Calu3 (cell line): ENCODE measurements around the gene MARK2. TPM values are rescaled to one million over a fixed set of nuclear protein-coding genes. Genes with fewer than 3 reads are reported as not detected.

Experiments used
- BruUV-seq: library from RNA; stranded (reverse); fragments of 400-500 nt; replicated peaks from 2 replicates; lab custom pipeline; 2021; lab: Mats Ljungman, UMichigan
- CTCF ChIA-PET: fragments of 300-600 bp; sonication (Branson Sonifier 250); formaldehyde crosslinking; loops from one replicate; lab custom pipeline; 2022; ENCODE audit warnings: antibody characterized with exemption; lab: Charles Lee
- DNase-seq: peaks from one replicate; pipeline ENCODE4 v3.0.0; 2022
- H3K27ac Mint-ChIP-seq: one replicate; pipeline ENCODE4 v1.8.0; 2022; ENCODE audit warnings: mixed read lengths; ENCODE audit not compliant: unreplicated experiment
- H3K27me3 Mint-ChIP-seq: one replicate; pipeline ENCODE4 v1.8.0; 2022; ENCODE audit warnings: mixed read lengths; ENCODE audit not compliant: unreplicated experiment
- H3K36me3 Mint-ChIP-seq: one replicate; pipeline ENCODE4 v1.8.0; 2022; ENCODE audit warnings: mild to moderate bottlenecking, moderate library complexity, mixed read lengths; ENCODE audit not compliant: insufficient read depth, unreplicated experiment
- H3K4me1 Mint-ChIP-seq: one replicate; pipeline ENCODE4 v1.8.0; 2022; ENCODE audit warnings: mild to moderate bottlenecking, low read depth, mixed read lengths; ENCODE audit not compliant: unreplicated experiment
- H3K4me3 Mint-ChIP-seq: one replicate; pipeline ENCODE4 v1.8.0; 2022; ENCODE audit warnings: mild to moderate bottlenecking, low read depth, moderate library complexity, mixed read lengths; ENCODE audit not compliant: unreplicated experiment
- H3K9me3 Mint-ChIP-seq: one replicate; pipeline ENCODE4 v1.8.0; 2022; ENCODE audit warnings: low read depth, mixed read lengths; ENCODE audit not compliant: unreplicated experiment
- CTCF ChIP-seq: fragments of 200-600 bp; IDR thresholded peaks from one replicate; pipeline ENCODE4 v1.8.0; 2022; ENCODE audit warnings: antibody characterized with exemption; ENCODE audit not compliant: unreplicated experiment
- intact Hi-C: fragments of 100-400 bp; cut with micrococcal nuclease; formaldehyde crosslinking; loops from one replicate; pipeline ENCODE4 v1.10.0; 2022; ENCODE audit not compliant: unreplicated experiment
- total RNA-seq: library from RNA; stranded (reverse); gene quantifications from 2 replicates; pipeline ENCODE4 v1.2.3, GENCODE V29; 2022

MARK2 gene
- total RNA-seq, 1 experiment from 2014 or later = 63.1 TPM

GRCh38 chr11:63915961-63916836, 77.3 kb downstream of the MARK2 start:
- BruUV-seq = no TSS peak
- Mint-ChIP-seq H3K27ac (no peak overlapping the region), H3K27me3 (peaks cover 47% of the 10 kb centered on the region), H3K36me3 (peaks cover 30% of the 10 kb centered on the region), H3K9me3 (no peaks in the 10 kb centered on the region), H3K4me3 (peak overlapping the region; percentile 70), H3K4me1 (peaks cover 8% of the 10 kb centered on the region)
- CTCF ChIA-PET = interaction anchor here (0.6 kb wide), 1 partner anchor 44 kb away, joined by 3 read pairs; no protein-coding TSS in a partner anchor
- intact Hi-C loops = no loop called here
- DNase-seq = peak; percentile 36
- peak; percentile 39 for TF ChIP-seq CTCF

DNA sequence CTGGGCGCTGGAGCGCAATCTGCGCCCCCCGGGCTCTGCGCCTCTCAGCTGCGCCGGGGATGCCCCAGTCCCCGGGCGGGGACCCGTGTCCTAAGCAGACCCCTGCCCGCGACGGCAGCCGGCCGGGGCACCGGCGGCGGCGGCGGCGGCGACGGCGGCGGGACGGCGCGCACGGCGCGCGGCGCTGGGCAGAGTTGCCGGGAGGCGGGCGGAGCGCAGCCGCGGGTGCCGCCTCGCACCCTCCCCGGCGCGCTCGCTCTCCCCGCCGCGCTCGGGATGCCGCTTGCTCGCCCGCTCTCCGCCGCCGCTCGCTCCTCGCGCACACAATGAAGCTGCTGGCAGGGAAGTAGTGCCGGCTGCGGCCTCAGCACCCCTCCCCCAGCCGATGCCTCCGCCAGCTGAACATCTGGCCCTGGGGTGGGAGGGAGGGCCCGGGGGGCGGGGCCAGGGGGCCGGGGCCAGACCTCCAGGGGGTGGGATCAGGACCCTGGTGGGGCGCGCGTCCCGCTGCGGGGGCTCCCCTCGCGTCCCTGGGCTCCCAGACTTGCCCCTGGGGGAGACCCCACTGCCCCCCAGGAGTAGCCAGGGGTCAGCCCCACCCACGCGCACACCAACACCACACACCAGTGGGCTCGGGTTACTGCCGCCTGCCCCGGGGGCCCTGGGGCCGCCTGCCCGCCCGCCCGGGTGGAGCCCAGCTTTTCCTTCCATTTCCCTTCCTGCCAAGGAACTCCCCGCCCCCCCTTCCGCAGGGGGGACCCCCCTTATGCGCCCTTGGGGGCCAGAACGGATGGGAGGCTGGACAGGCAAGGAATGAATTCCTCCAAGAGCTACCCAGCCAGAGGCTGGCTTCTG, 78.2 kb downstream of the MARK2 start, which contains the start of gene RCOR2:
TSS of gene RCOR2 (minus strand) at position 328 of the 855 bp plus-strand sequence. CDS start 708 bp downstream, outside the sequence.
- DNase-seq = peak; percentile 63
- intact Hi-C loops = no loop called here
- peaks cover 28% of the 10 kb centered on the region for H3K36me3 Mint-ChIP-seq
- no peaks in the 10 kb centered on the region for H3K9me3 Mint-ChIP-seq
- no TSS peak for BruUV-seq
- no peak for TF ChIP-seq CTCF
- CTCF ChIA-PET = interaction anchor here (0.8 kb wide), 1 partner anchor 17 kb away, joined by 3 read pairs; no protein-coding TSS in a partner anchor
- peaks cover 8% of the 10 kb centered on the region for H3K4me1 Mint-ChIP-seq
- H3K27me3 Mint-ChIP-seq = peaks cover 53% of the 10 kb centered on the region
- H3K4me3 Mint-ChIP-seq = peak within 1 kb of the TSS; percentile 70
- no peak within 1 kb of the TSS for H3K27ac Mint-ChIP-seq

- H3K27me3 Mint-ChIP-seq = peaks cover 62% of the 10 kb centered on the region
- H3K9me3 Mint-ChIP-seq = no peaks in the 10 kb centered on the region
- peak; percentile 21 for DNase-seq
- H3K27ac Mint-ChIP-seq = no peak overlapping the region
- H3K4me1 Mint-ChIP-seq = peaks cover 8% of the 10 kb centered on the region
- intact Hi-C loops = no loop called here
- CTCF ChIA-PET = interaction anchor here (0.5 to 0.8 kb wide), 2 partner anchors 16 to 1311 kb away, joined by 3 read pairs; no protein-coding TSS in a partner anchor
- H3K36me3 Mint-ChIP-seq = peaks cover 22% of the 10 kb centered on the region
- no TSS peak for BruUV-seq
- peak overlapping the region; percentile 70 for H3K4me3 Mint-ChIP-seq
- no peak for TF ChIP-seq CTCF
Observed at GRCh38 chr11:63917692-63918506, 79.0 kb downstream of the MARK2 start.
